ENCODE measurements around the gene SCLY.

Gene SCLY

DNA sequence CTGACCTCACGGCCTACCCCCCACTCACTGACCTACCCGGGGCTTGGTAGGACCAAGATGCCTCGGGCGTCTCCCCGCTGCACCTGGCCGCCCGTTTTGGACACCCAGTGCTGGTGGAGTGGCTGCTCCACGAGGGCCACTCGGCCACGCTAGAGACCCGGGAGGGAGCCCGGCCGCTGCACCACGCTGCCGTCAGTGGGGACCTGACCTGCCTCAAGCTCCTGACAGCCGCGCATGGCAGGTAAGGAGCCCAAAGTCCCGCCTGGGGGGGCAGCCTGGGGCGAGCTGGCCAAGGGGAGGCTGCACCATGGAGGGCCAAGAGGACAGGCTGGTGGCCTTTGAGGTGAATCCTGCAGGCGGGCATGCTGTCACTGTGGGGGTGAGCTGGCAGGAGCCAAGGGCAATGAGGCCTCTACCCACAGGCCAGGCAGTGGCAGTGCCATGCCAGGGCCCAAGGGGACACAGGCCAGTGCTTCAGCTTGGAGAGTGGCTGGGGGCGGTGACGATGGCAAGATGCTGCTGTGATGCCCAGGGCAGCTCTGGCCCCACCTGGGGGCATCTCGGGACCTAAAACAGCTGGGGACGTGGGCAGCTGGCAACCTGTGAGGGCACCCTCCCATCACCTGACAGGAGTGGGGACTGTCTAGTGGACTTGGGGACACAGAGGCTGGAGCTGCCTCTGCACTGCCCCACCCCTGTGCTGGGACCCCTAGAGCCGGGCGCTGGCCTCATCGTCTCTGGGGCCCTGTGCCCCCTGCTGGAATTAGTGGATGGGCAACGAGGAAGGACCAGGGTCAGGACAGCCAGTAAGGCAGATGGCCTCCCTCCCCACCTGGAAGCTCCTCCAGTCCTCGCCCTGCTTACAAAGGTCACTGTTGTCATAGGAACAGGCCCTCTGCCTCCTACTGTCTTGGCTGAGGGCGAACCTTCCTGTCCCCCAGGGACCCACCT, 41.4 kb downstream of the SCLY start:
- DNase-seq, result peak; percentile 27
- Mint-ChIP-seq H3K4me1 (ENCODE audit: low read depth) (peaks cover 3% of the 10 kb centered on the region), H3K27me3 (no peaks in the 10 kb centered on the region), H3K4me3 (no peak overlapping the region), H3K9me3 (no peaks in the 10 kb centered on the region), H3K36me3 (ENCODE audit: low read depth) (peaks cover 16% of the 10 kb centered on the region), H3K27ac (no peak overlapping the region)

DNA sequence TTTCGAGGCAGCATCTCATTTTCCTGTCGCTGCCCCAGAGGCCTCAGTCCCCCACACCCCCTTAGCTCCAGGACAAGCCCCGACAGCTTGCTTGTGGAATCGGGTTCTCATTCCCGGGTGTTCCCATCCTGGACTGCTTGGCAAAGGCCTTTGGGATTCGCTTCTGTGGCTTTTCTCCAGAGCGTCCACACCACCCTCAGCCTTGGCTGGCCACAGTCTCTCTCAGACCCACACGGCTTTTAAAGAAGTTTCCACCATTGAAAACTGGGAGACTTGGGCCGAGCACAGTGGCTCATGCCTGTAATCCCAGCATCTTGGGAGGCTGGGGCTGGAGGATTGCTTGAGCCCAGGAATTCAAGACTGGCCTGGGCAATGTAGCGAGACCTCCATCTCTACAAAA, 42.1 kb downstream of the SCLY start:
- Mint-ChIP-seq H3K27ac (no peak overlapping the region), H3K36me3 (ENCODE audit: low read depth) (peaks cover 11% of the 10 kb centered on the region), H3K9me3 (no peaks in the 10 kb centered on the region), H3K4me3 (no peak overlapping the region), H3K27me3 (no peaks in the 10 kb centered on the region), H3K4me1 (ENCODE audit: low read depth) (peaks cover 3% of the 10 kb centered on the region)
- DNase-seq, result peak; percentile 13

GRCh38 chr2:238103465-238104225, 42.8 kb downstream of the SCLY start:
- no peak overlapping the region for H3K27ac Mint-ChIP-seq

DNA sequence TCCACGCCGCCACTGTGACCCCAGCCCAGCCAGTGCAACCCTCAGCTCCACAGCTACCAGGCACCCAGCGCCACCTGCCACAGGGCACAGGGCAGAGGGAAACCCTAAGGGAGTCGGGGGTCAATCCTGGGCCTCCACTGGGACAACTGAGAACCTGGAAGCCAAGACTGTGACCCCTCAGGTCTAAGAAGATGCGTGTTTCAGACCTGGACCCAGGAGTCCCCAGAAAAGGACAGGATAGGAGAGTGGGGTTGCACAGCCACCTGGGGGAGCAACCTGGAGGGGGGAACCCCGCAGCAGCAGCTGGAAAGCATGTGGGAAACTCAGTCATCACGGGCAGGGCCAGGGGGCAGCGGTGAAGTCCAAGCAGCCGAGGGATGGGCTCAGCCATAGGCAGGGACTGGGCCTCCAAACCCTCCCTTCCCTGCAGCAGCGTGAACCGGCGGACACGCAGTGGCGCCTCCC, 43.5 kb downstream of the SCLY start:
- Mint-ChIP-seq H3K4me1 (ENCODE audit: low read depth) (peaks cover 7% of the 10 kb centered on the region), H3K9me3 (no peaks in the 10 kb centered on the region), H3K36me3 (ENCODE audit: low read depth) (peaks cover under 1% of the 10 kb centered on the region), H3K4me3 (no peak overlapping the region), H3K27ac (no peak overlapping the region), H3K27me3 (no peaks in the 10 kb centered on the region)
- DNase-seq, result no peak

More at GRCh38 chr2:238103465-238104225, 42.8 kb downstream of the SCLY start:
- peak; percentile 25 for DNase-seq
- H3K4me3 Mint-ChIP-seq, result no peak overlapping the region
- H3K9me3 Mint-ChIP-seq, result no peaks in the 10 kb centered on the region
- H3K27me3 Mint-ChIP-seq, result no peaks in the 10 kb centered on the region
- peaks cover 6% of the 10 kb centered on the region for H3K36me3 Mint-ChIP-seq (ENCODE audit: low read depth)
- peaks cover 7% of the 10 kb centered on the region for H3K4me1 Mint-ChIP-seq (ENCODE audit: low read depth)

DNA sequence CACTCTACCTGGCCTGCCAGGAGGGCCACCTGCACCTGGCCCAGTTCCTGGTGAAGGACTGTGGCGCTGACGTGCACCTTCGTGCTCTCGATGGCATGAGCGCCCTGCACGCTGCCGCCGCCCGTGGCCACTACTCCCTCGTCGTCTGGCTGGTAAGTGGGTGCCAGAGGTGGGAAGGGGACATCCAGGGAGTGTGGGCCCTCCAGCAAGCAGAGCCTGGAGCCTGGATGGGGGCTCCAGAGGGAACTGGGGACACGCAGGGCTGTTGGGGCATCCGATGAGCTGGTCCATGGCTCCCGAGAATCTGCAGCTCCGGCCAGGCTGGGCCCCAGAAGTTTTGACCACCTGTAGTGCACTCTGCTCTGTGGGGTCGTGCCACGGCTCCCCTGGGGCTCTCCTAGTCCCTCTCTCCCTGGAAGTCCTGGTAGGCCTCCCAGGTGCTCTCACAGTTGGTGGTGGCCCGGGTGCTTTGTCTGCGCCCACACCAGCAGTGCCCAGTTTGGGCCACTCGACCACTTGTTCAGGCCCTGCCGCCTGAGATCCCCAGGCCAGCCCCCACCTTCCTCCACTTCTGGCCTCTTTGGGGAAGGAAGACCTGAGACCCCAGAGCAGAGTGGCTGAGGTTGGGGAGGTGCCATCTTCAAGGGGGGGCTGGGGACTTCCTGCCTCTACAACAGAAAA, 44.0 kb downstream of the SCLY start:
- H3K4me1 Mint-ChIP-seq (ENCODE audit: low read depth), result peaks cover 8% of the 10 kb centered on the region

GRCh38 chr2:238105506-238106338, 44.9 kb downstream of the SCLY start:
- Mint-ChIP-seq H3K27ac (no peak overlapping the region), H3K9me3 (no peaks in the 10 kb centered on the region), H3K27me3 (no peaks in the 10 kb centered on the region), H3K4me3 (no peak overlapping the region), H3K4me1 (ENCODE audit: low read depth) (peaks cover 8% of the 10 kb centered on the region), H3K36me3 (ENCODE audit: low read depth) (no peaks in the 10 kb centered on the region)
- DNase-seq, result peak; percentile 24

More for the DNA sequence above, 44.0 kb downstream of the SCLY start:
- Mint-ChIP-seq H3K9me3 (no peaks in the 10 kb centered on the region), H3K36me3 (ENCODE audit: low read depth) (no peaks in the 10 kb centered on the region), H3K27me3 (no peaks in the 10 kb centered on the region), H3K4me3 (no peak overlapping the region), H3K27ac (no peak overlapping the region)
- peak; percentile 27 for DNase-seq

GRCh38 chr2:238106339-238106697, 45.5 kb downstream of the SCLY start:
- Mint-ChIP-seq H3K4me3 (no peak overlapping the region), H3K36me3 (ENCODE audit: low read depth) (no peaks in the 10 kb centered on the region), H3K27ac (no peak overlapping the region), H3K4me1 (ENCODE audit: low read depth) (peaks cover 8% of the 10 kb centered on the region), H3K27me3 (no peaks in the 10 kb centered on the region), H3K9me3 (no peaks in the 10 kb centered on the region)
- peak; percentile 18 for DNase-seq

- DNase-seq, result peak; percentile 28
- Mint-ChIP-seq H3K9me3 (no peaks in the 10 kb centered on the region), H3K36me3 (ENCODE audit: low read depth) (no peaks in the 10 kb centered on the region), H3K27me3 (no peaks in the 10 kb centered on the region), H3K27ac (no peak overlapping the region), H3K4me3 (no peak overlapping the region), H3K4me1 (ENCODE audit: low read depth) (peaks cover 8% of the 10 kb centered on the region)
Measured at GRCh38 chr2:238106698-238107524, 46.1 kb downstream of the SCLY start.

DNA sequence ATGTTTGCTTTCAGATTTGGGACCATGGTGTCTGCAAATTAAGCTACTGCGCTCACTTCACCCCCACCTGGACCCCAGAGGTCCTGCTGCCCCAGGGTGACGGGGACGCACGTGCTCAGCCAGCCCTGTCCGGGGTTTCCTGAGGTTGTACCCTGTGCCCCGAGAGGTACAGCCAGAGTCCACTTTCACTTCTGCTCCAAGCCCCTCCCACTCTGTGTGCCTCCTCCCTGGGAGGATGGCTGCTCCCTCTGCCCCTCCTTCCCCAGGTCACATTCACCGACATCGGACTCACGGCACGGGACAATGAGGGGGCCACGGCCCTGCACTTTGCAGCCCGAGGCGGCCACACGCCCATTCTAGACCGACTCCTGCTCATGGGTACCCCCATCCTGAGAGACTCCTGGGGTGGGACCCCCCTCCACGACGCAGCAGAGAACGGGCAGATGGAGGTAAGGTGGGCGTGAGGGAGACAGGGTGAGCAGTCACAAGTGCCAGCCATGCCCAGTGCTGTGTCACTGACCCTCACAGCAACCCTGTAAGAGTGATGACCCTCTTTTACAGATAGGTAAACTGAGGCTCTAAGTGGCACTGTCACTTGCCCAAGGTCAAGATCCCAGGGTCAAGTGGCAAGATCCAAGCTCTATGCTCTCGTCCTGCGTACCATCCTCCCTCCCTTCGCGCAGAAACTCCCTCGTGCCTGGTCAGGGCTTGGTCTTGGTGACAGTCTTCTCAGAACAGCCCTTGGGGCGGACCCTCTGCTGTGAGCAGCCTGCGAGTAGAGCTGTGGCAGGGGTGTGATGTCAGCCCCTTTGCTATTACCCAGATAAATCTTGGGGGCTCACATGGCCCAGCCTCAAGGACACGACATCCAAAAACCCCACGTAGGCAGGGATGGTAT, 47.0 kb downstream of the SCLY start:
- DNase-seq, result no peak
- Mint-ChIP-seq H3K36me3 (ENCODE audit: low read depth) (no peaks in the 10 kb centered on the region), H3K27ac (no peak overlapping the region), H3K9me3 (peaks cover 7% of the 10 kb centered on the region), H3K4me3 (no peak overlapping the region), H3K4me1 (ENCODE audit: low read depth) (peaks cover 8% of the 10 kb centered on the region), H3K27me3 (no peaks in the 10 kb centered on the region)

DNA sequence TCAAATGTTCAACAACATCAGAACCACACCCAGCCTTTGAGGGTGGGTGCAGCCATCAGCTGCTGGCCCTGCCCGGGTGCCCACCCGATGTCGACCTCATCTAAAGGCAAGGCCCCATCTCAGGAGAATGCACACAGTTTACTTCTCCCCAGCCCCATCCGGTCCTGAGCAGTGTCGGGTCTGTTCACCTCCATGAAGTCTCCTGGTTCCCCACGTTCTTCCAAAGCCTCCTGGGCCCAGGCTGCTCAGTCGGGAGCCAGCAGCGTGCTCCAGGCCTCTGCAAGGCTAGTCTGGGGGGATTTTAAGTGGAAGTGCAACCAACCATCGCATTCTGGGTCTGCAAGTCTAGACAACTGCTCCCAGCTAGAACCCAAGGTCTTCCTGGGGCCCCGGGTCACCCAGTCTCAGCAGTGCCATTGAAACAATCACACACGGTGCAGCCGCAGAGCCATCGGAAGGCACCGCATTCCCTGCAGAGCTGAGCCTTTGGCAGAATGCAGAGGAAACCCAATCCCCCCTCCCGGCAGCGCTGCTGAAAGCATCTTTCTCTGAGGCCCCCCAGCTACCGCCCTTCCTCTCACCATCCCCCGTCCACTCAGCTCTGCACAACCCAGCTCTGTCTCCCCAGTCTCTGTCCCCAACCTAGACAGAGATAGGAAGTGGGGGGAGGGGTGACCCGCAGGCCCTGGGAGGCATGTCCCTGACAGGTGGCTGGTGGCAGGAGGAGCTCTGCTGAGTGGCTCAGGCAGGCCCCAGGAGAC, 47.8 kb downstream of the SCLY start:
- no peak overlapping the region for H3K27ac Mint-ChIP-seq

DNA sequence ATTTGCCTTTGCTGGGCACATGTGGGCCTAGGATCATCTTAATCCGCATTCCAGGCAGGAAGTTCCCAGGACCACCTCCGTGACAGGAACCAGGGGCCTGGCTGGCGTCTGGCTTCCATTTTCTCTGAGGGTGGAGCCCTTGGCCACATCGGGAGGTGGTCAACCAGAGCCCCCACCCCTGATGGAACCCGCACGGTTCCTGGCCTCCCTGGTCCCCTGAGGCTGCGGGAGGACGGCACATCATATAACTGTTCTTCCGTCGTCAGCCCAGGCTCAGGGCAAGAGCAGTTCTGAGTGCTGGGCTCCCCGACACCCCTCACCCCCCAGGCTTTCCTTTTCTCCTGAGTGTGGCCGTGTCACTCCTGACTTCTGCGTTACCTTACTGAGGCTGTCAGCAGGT, 52.8 kb downstream of the SCLY start:
- Mint-ChIP-seq H3K4me3 (no peak overlapping the region), H3K27ac (no peak overlapping the region)

More for the DNA sequence above, 47.8 kb downstream of the SCLY start:
- Mint-ChIP-seq H3K4me3 (no peak overlapping the region), H3K9me3 (peaks cover 11% of the 10 kb centered on the region), H3K27me3 (no peaks in the 10 kb centered on the region), H3K4me1 (ENCODE audit: low read depth) (peaks cover 8% of the 10 kb centered on the region), H3K36me3 (ENCODE audit: low read depth) (no peaks in the 10 kb centered on the region)
- DNase-seq, result no peak

GRCh38 chr2:238114331-238114841, 53.6 kb downstream of the SCLY start:
- Mint-ChIP-seq H3K27ac (no peak overlapping the region), H3K36me3 (ENCODE audit: low read depth) (no peaks in the 10 kb centered on the region), H3K9me3 (peaks cover 13% of the 10 kb centered on the region), H3K4me1 (ENCODE audit: low read depth) (peaks cover 1% of the 10 kb centered on the region), H3K4me3 (no peak overlapping the region), H3K27me3 (peaks cover 7% of the 10 kb centered on the region)
- no peak for DNase-seq

More for the DNA sequence above, 52.8 kb downstream of the SCLY start:
- Mint-ChIP-seq H3K36me3 (ENCODE audit: low read depth) (no peaks in the 10 kb centered on the region), H3K9me3 (peaks cover 13% of the 10 kb centered on the region), H3K4me1 (ENCODE audit: low read depth) (peaks cover 5% of the 10 kb centered on the region), H3K27me3 (peaks cover 7% of the 10 kb centered on the region)
- DNase-seq, result no peak

Data from activated T-cell treated with anti-CD3 and anti-CD28 coated beads, Interleukin-2, amount 50 U/mL, for 24 hours (primary cell).